K562 (cell line): ENCODE data around the gene SYK. TPM values are rescaled to one million over a fixed set of nuclear protein-coding genes. Genes with fewer than 3 reads are reported as not detected.

Source experiments
- ATAC-seq: fragments of 200-7000 bp; cut with Tn5 transposase; 3 replicates; pipeline ENCODE4 v1.9.1; 2020; ENCODE audit warnings: moderate library complexity
- BruUV-seq: library from RNA; stranded (reverse); fragments of 400-500 nt; replicated peaks from 2 replicates; lab custom pipeline; 2021; lab: Mats Ljungman, UMichigan
- CTCF ChIA-PET: fragments of 300-600 bp; formaldehyde crosslinking; extraction: SDS; loops from one replicate; lab custom pipeline; 2021; ENCODE audit warnings: low intra/inter-chr PET ratio; lab: Yijun Ruan, JAX
- POLR2A ChIA-PET: fragments of 300-600, 350-650 bp; sonication (Branson Sonifier 250); formaldehyde crosslinking; extraction: SDS; loops from one replicate; lab custom pipeline; 2021; ENCODE audit warnings: antibody characterized with exemption, inconsistent platforms; lab: Yijun Ruan, JAX
- DNase-seq, 4 experiments: peaks; one replicate each; pipeline versions ENCODE4 v3.0.0 to v3.0.0-alpha.2; 2011 to 2018; ENCODE audit warnings: low spot score in 3 of 4, mixed read lengths in 3 of 4; ENCODE audit errors: extremely low read depth in 1 of 4
- FAIRE-seq: peaks from 2 replicates; lab custom pipeline; 2011; peaks lifted over from hg19 to GRCh38; lab: Jason Lieb, UNC
- H2AFZ ChIP-seq: 2 replicates; pipeline ENCODE4 v1.6.0; 2011; ENCODE audit warnings: low read depth, low read length, control low read depth, inconsistent platforms
- H3K27ac ChIP-seq: fragments of 200-600 bp; 3 replicates; pipeline ENCODE4 v1.8.0; 2011; ENCODE audit warnings: low read depth, mild to moderate bottlenecking, control low read depth, inconsistent platforms, low read length, moderate library complexity, mixed read lengths; ENCODE audit errors: extremely low read depth
- H3K27me3 ChIP-seq, 2 experiments: fragments of 300-600 bp in 1 of 2; 2 replicates in 1 of 2; 3 replicates in 1 of 2; pipeline versions ENCODE4 v1.6.0 to v1.8.0; 2011; ENCODE audit warnings: inconsistent platforms in 2 of 2, low read length in 2 of 2, mild to moderate bottlenecking in 1 of 2, mixed read lengths in 1 of 2, moderate library complexity in 1 of 2; ENCODE audit not compliant: control insufficient read depth in 2 of 2, insufficient read depth in 2 of 2
- H3K36me3 ChIP-seq: fragments of 300-600 bp; 3 replicates; pipeline ENCODE4 v1.8.0; 2011; ENCODE audit warnings: mild to moderate bottlenecking, low read length, inconsistent platforms; ENCODE audit not compliant: control insufficient read depth, insufficient read depth
- H3K4me1 ChIP-seq, 2 experiments: fragments of 200-600 bp in 1 of 2; replicated peaks in 1 of 2; 2 replicates in 1 of 2; 3 replicates in 1 of 2; pipeline versions ENCODE4 v1.5.1 to v1.8.0; 2011; ENCODE audit warnings: inconsistent platforms in 2 of 2, low read length in 2 of 2, mild to moderate bottlenecking in 1 of 2, mixed read lengths in 1 of 2, moderate library complexity in 1 of 2; ENCODE audit not compliant: control insufficient read depth in 2 of 2, insufficient read depth in 2 of 2
- H3K4me2 ChIP-seq: 2 replicates; pipeline ENCODE4 v1.6.1; 2011; ENCODE audit warnings: low read length, control low read depth, inconsistent platforms, mixed read lengths; ENCODE audit not compliant: insufficient read depth
- H3K4me3 ChIP-seq: fragments of 200-600 bp; sonication (generic), shearing (Covaris generic); 2 replicates; pipeline ENCODE4 v1.5.1; 2016; ENCODE audit warnings: control low read depth, inconsistent platforms
- H3K79me2 ChIP-seq: fragments of 200-600 bp; 3 replicates; pipeline ENCODE4 v1.8.0; 2011; ENCODE audit warnings: low read length, inconsistent platforms; ENCODE audit not compliant: control insufficient read depth, insufficient read depth
- H3K9ac ChIP-seq, 2 experiments: 2 replicates each; pipeline versions ENCODE4 v1.6.0 to v1.6.1; 2011; ENCODE audit warnings: low read depth in 2 of 2, low read length in 2 of 2, control low read depth in 1 of 2, inconsistent platforms in 1 of 2, mild to moderate bottlenecking in 1 of 2, mixed read lengths in 1 of 2; ENCODE audit not compliant: insufficient read depth in 1 of 2
- H3K9me1 ChIP-seq: one replicate; pipeline ENCODE4 v1.6.0; 2011; ENCODE audit warnings: inconsistent platforms, mild to moderate bottlenecking, low read length, moderate library complexity; ENCODE audit not compliant: control insufficient read depth, insufficient read depth
- H3K9me3 ChIP-seq: replicated peaks from 2 replicates; pipeline ENCODE4 v1.5.1; 2011; ENCODE audit warnings: low read depth, low read length, inconsistent platforms; ENCODE audit not compliant: control insufficient read depth, insufficient read depth
- H4K20me1 ChIP-seq: replicated peaks from 2 replicates; pipeline ENCODE4 v1.6.1; 2011; ENCODE audit warnings: low read length, inconsistent platforms, mixed read lengths; ENCODE audit not compliant: control insufficient read depth, insufficient read depth
- CEBPZ ChIP-seq: fragments of 150-350 bp; IDR thresholded peaks from 2 replicates; pipeline ENCODE4 v1.6.1; 2014; ENCODE audit warnings: low read depth, mild to moderate bottlenecking, low read length, borderline replicate concordance
- DMBX1 ChIP-seq: fragments of 250-450 bp; sonication (Bioruptor Pico); IDR thresholded peaks from 2 replicates; pipeline ENCODE4 v1.8.0; 2022; ENCODE audit warnings: inconsistent platforms, mild to moderate bottlenecking, moderate library complexity, borderline replicate concordance
- HDAC1 ChIP-seq, 2 experiments: fragments of 450-650 bp; IDR thresholded peaks; 2 replicates each; pipeline ENCODE4 v1.6.1; 2016 to 2017; ENCODE audit warnings: inconsistent platforms in 1 of 2, mild to moderate bottlenecking in 1 of 2, moderate library complexity in 1 of 2
- NFRKB ChIP-seq: fragments of 450-650 bp; IDR thresholded peaks from 2 replicates; pipeline ENCODE4 v1.6.1; 2016; ENCODE audit warnings: low read depth
- STAT5A ChIP-seq: IDR thresholded peaks from 2 replicates; pipeline ENCODE4 v1.6.1; 2012; ENCODE audit warnings: low read length, inconsistent platforms, borderline replicate concordance
- TEAD1 ChIP-seq, 2 experiments: fragments of 450-650 bp in 1 of 2; sonication (generic) in 1 of 2; formaldehyde crosslinking; IDR thresholded peaks; 2 replicates each; pipeline versions ENCODE4 v1.4.0 to v1.8.0; 2020 to 2022; ENCODE audit warnings: mild to moderate bottlenecking in 2 of 2, missing genetic modification reagents in 1 of 2
- ZBTB26 ChIP-seq: fragments of 450-650 bp; formaldehyde crosslinking; IDR thresholded peaks from 2 replicates; pipeline ENCODE4 v1.4.0; 2022; ENCODE audit warnings: missing genetic modification characterization
- WGBS: fragments of 100-300 bp; shearing (Covaris generic); methylation state at CpG from one replicate; pipeline ENCODE4 v1.1.6; 2016; ENCODE audit warnings: low coverage, mixed read lengths; ENCODE audit not compliant: insufficient coverage; ENCODE audit errors: missing lambda C conversion rate; 5-methylcytosine and 5-hydroxymethylcytosine counted together
- in situ Hi-C: fragments of 300-500 bp; cut with MboI; formaldehyde crosslinking; loops from 4 replicates; pipeline ENCODE4 v1.15.0; 2018; ENCODE audit warnings: inconsistent platforms, mixed read lengths
- intact Hi-C: fragments of 100-400 bp; cut with micrococcal nuclease; formaldehyde crosslinking; loops from 2 replicates; pipeline ENCODE4 v1.14.2; 2022
- polyA plus RNA-seq, 8 experiments: library from polyadenylated mRNA; depleted of rRNA in 4 of 8; stranded (reverse) in 5 of 8; unstranded in 3 of 8; fragments of >200 nt; fragmentation: Nextera tagmentation in 2 of 8; fragmentation: Illumina TruSeq in 1 of 8; extraction: Ambion mirVana in 2 of 8; extraction: Trizol in 1 of 8; gene quantifications; 2 replicates each; pipeline versions ENCODE4 v1.2.1 to v1.2.3, GENCODE V29; 2011 to 2014; ENCODE audit warnings: inconsistent platforms in 1 of 8, missing spikeins in 1 of 8
- total RNA-seq, 7 experiments: library from RNA; depleted of rRNA in 6 of 7; stranded (reverse); fragments of >200 nt in 6 of 7; fragmentation: Illumina TruSeq in 2 of 7; extraction: Trizol in 2 of 7; gene quantifications; 2 replicates each; pipeline versions ENCODE4 v1.2.1 to v1.2.3, GENCODE V29; 2011 to 2021; ENCODE audit warnings: low replicate concordance in 1 of 7

Gene SYK
- total and polyA plus RNA-seq, 9 of the 15 experiments (the other 6 are each of a cell fraction or from before 2014, with no cell fraction given), result 3.9 to 32.7 (median 16.7) TPM

- TF ChIP-seq STAT5A (peak; percentile 18; the same call in 1 of the 2 replicates), NFRKB (no peak), CEBPZ (no peak), HDAC1 (IDR thresholded peaks at IDR 0.05) (0 out of 4 replicates have a peak, but pooled peaks of 1 of the 2 experiments have one; percentile 14), DMBX1 (CRISPR knock-in tag) (no peak), TEAD1 (CRISPR knock-in tag; IDR thresholded peaks at IDR 0.05) (no peak), ZBTB26 (0 out of 2 replicates have a peak, but pooled peaks have one; percentile 15)
- TF ChIP-seq, all 486 proteins: peak for 3
- H3K79me2 ChIP-seq, result 0 out of 3 replicates have a peak, but pooled peaks cover 2% of the 10 kb centered on the region
Measured at GRCh38 chr9:90842176-90842777, 40.7 kb downstream of the SYK start.

More at GRCh38 chr9:90842176-90842777, 40.7 kb downstream of the SYK start:
- POLR2A ChIA-PET, result no interaction called here
- H4K20me1 ChIP-seq, result no peaks in the 10 kb centered on the region; the same call in 1 of the 2 replicates
- no peak for ATAC-seq
- no peaks in the 10 kb centered on the region for H3K27me3 ChIP-seq
- no peak overlapping the region for H3K4me2 ChIP-seq
- peak; percentile 57 for FAIRE-seq
- no peaks in the 10 kb centered on the region for H3K9me1 ChIP-seq
- no TSS peak for BruUV-seq
- no peak overlapping the region; the same call in 2 of the 3 replicates for H3K27ac ChIP-seq
- H3K4me1 ChIP-seq, result peaks cover 2 to 7% of the 10 kb centered on the region in 2 experiments; a peak in 3 of 5 replicates
- no peaks in the 10 kb centered on the region; the same call in 1 of the 2 replicates for H3K9me3 ChIP-seq
- H2AFZ ChIP-seq, result no peak overlapping the region
- no peak overlapping the region for H3K4me3 ChIP-seq
- peaks cover 21% of the 10 kb centered on the region; the same call in 2 of the 3 replicates for H3K36me3 ChIP-seq
- CTCF ChIA-PET, result no interaction called here
- DNase-seq, result no peak
- H3K9ac ChIP-seq, result no peak overlapping the region
- WGBS, result 79% methylated on average over 7 of the region's 7 CpGs
- intact Hi-C loops, result no loop called here
- in situ Hi-C loops, result no loop called here
